OCI-LY7 (cell line): Measurements from ENCODE around the gene ADAMTS20. TPM values are rescaled to one million over a fixed set of nuclear protein-coding genes. Genes with fewer than 3 reads are reported as not detected.

Experiments used
- BruUV-seq: library from RNA; stranded (reverse); fragments of 400-500 nt; replicated peaks from 2 replicates; lab custom pipeline; 2021; lab: Mats Ljungman, UMichigan
- CTCF ChIA-PET: fragments of 300-600 bp; sonication (Branson Sonifier 250); formaldehyde crosslinking; loops from one replicate; lab custom pipeline; 2022; ENCODE audit warnings: antibody characterized with exemption; ENCODE audit not compliant: unreplicated experiment; lab: Charles Lee
- POLR2A ChIA-PET: fragments of 300-600 bp; sonication (Branson Sonifier 250); formaldehyde crosslinking; loops from one replicate; lab custom pipeline; 2022; ENCODE audit warnings: antibody characterized with exemption; lab: Charles Lee
- DNase-seq: peaks from one replicate; pipeline ENCODE4 v3.0.0-alpha.2; 2015; ENCODE audit warnings: low spot score
- H2AFZ ChIP-seq: fragments of 200-600 bp; sonication (generic), shearing (Covaris generic); 2 replicates; pipeline ENCODE4 v1.6.1; 2014; ENCODE audit warnings: mild to moderate bottlenecking, antibody characterized with exemption, low read length, moderate library complexity
- H3K27ac ChIP-seq: fragments of 200-600 bp; sonication (generic); 2 replicates; pipeline ENCODE4 v1.5.1; 2014; ENCODE audit warnings: mixed run types, low read depth, mild to moderate bottlenecking, moderate library complexity, low read length, inconsistent platforms; ENCODE audit not compliant: poor library complexity, severe bottlenecking
- H3K36me3 ChIP-seq: fragments of 200-600 bp; sonication (generic); 2 replicates; pipeline ENCODE4 v1.6.1; 2014; ENCODE audit warnings: mild to moderate bottlenecking, antibody characterized with exemption, low read length, moderate library complexity, mixed read lengths; ENCODE audit not compliant: insufficient read depth
- H3K4me1 ChIP-seq: fragments of 200-600 bp; sonication (generic); 2 replicates; pipeline ENCODE4 v1.5.1; 2014; ENCODE audit warnings: mild to moderate bottlenecking, low read length; ENCODE audit not compliant: insufficient read depth, poor library complexity, severe bottlenecking
- H3K4me2 ChIP-seq: fragments of 200-600 bp; sonication (generic); 2 replicates; pipeline ENCODE4 v1.6.1; 2014; ENCODE audit warnings: mild to moderate bottlenecking, low read length
- H3K4me3 ChIP-seq: fragments of 200-600 bp; sonication (generic); 2 replicates; pipeline ENCODE4 v1.5.1; 2014; ENCODE audit warnings: mild to moderate bottlenecking, low read depth, low read length; ENCODE audit not compliant: poor library complexity, severe bottlenecking
- H3K79me2 ChIP-seq: fragments of 200-600 bp; sonication (generic); 2 replicates; pipeline ENCODE4 v1.6.1; 2016; ENCODE audit warnings: low read depth, mild to moderate bottlenecking, low read length, moderate library complexity, mixed read lengths; ENCODE audit not compliant: insufficient read depth
- H3K9me2 ChIP-seq: fragments of 200-600 bp; sonication (generic); 2 replicates; pipeline ENCODE4 v1.6.1; 2016; ENCODE audit warnings: mild to moderate bottlenecking, low read length, mixed read lengths; ENCODE audit not compliant: insufficient read depth
- H3K9me3 ChIP-seq: fragments of 200-600 bp; sonication (generic); 2 replicates; pipeline ENCODE4 v1.6.1; 2014; ENCODE audit warnings: mild to moderate bottlenecking, mixed run types, low read length, mixed read lengths
- H4K20me1 ChIP-seq: fragments of 200-600 bp; sonication (generic); 2 replicates; pipeline ENCODE4 v1.6.1; 2014; ENCODE audit warnings: mild to moderate bottlenecking, antibody characterized with exemption, low read length, moderate library complexity, mixed read lengths; ENCODE audit not compliant: insufficient read depth
- CTCF ChIP-seq: fragments of 200-600 bp; sonication (generic); conservative IDR thresholded peaks from 2 replicates; pipeline ENCODE4 v1.5.1; 2014; ENCODE audit warnings: mild to moderate bottlenecking, antibody characterized with exemption, low read length, moderate library complexity, mixed read lengths
- EZH2phosphoT487 ChIP-seq: fragments of 200-600 bp; sonication (generic); IDR thresholded peaks from 2 replicates; pipeline ENCODE4 v1.6.1; 2018; ENCODE audit warnings: low read depth, borderline replicate concordance, mild to moderate bottlenecking, mixed run types, antibody characterized with exemption, low read length, moderate library complexity, mixed read lengths
- intact Hi-C: fragments of 100-400 bp; cut with micrococcal nuclease; formaldehyde crosslinking; loops from one replicate; pipeline ENCODE4 v1.10.0; 2022; ENCODE audit not compliant: unreplicated experiment
- total RNA-seq, 2 experiments: library from RNA; depleted of rRNA in 1 of 2; stranded (reverse); fragments of >200 nt in 1 of 2; shearing (Covaris generic) in 1 of 2; gene quantifications; 2 replicates each; pipeline ENCODE4 v1.2.3, GENCODE V29; 2014 to 2022

ADAMTS20 gene
- total RNA-seq, 2 experiments from 2014 or later, result not detected

- Histone ChIP-seq H2AFZ (no peak overlapping the region), H4K20me1 (no peaks in the 10 kb centered on the region), H3K4me2 (no peak overlapping the region), H3K9me3 (no peaks in the 10 kb centered on the region), H3K79me2 (no peaks in the 10 kb centered on the region), H3K9me2 (no peaks in the 10 kb centered on the region), H3K4me3 (no peak overlapping the region), H3K36me3 (no peaks in the 10 kb centered on the region), H3K4me1 (no peaks in the 10 kb centered on the region), H3K27ac (no peak overlapping the region)
- DNase-seq, result peak; percentile 7
- TF ChIP-seq EZH2phosphoT487 (no peak), CTCF (peak; percentile 76)
- BruUV-seq, result no TSS peak
- intact Hi-C loops, result no loop called here
- POLR2A ChIA-PET, result interaction anchor here (2.4 kb wide), 1 partner anchor 9 kb away, joined by 7 read pairs; no protein-coding TSS in a partner anchor
- CTCF ChIA-PET, result no interaction called here
Measured at GRCh38 chr12:43336962-43337555, 214.9 kb downstream of the ADAMTS20 start.

- POLR2A ChIA-PET, result no interaction called here
- no TSS peak for BruUV-seq
Measured at GRCh38 chr12:43333644-43334043, 218.4 kb downstream of the ADAMTS20 start.

More at GRCh38 chr12:43333644-43334043, 218.4 kb downstream of the ADAMTS20 start:
- no peak overlapping the region for H3K27ac ChIP-seq
- TF ChIP-seq CTCF (no peak), EZH2phosphoT487 (no peak)
- no peak overlapping the region for H3K4me3 ChIP-seq
- H3K4me2 ChIP-seq, result no peak overlapping the region
- no peaks in the 10 kb centered on the region for H4K20me1 ChIP-seq
- no peaks in the 10 kb centered on the region for H3K9me3 ChIP-seq
- H3K36me3 ChIP-seq, result no peaks in the 10 kb centered on the region
- no peak for DNase-seq
- H3K79me2 ChIP-seq, result no peaks in the 10 kb centered on the region
- CTCF ChIA-PET, result no interaction called here
- no peak overlapping the region for H2AFZ ChIP-seq
- no peaks in the 10 kb centered on the region for H3K9me2 ChIP-seq
- intact Hi-C loops, result no loop called here
- H3K4me1 ChIP-seq, result no peaks in the 10 kb centered on the region
